IPS-20b (cell line): ENCODE data around the gene NPAS2.

ENCODE experiments used
- H3K27ac ChIP-seq: one replicate; pipeline ENCODE4 v1.5.1; 2013; ENCODE audit warnings: low read length
- H3K27me3 ChIP-seq: 2 replicates; pipeline ENCODE4 v1.6.1; 2013; ENCODE audit warnings: mild to moderate bottlenecking, low read length, inconsistent platforms; ENCODE audit not compliant: insufficient read depth
- H3K36me3 ChIP-seq: 2 replicates; pipeline ENCODE4 v1.6.1; 2013; ENCODE audit warnings: low read depth, mild to moderate bottlenecking, inconsistent platforms, low read length, moderate library complexity; ENCODE audit not compliant: insufficient read depth
- H3K4me1 ChIP-seq: 2 replicates; pipeline ENCODE4 v1.6.1; 2013; ENCODE audit warnings: mild to moderate bottlenecking, control low read depth, inconsistent platforms, low read length, moderate library complexity; ENCODE audit not compliant: insufficient read depth
- H3K4me3 ChIP-seq: 2 replicates; pipeline ENCODE4 v1.5.1; 2013; ENCODE audit warnings: mild to moderate bottlenecking, low read length, inconsistent platforms
- H3K9ac ChIP-seq: 2 replicates; pipeline ENCODE4 v1.6.1; 2013; ENCODE audit warnings: low read depth, mild to moderate bottlenecking, inconsistent platforms, low read length, moderate library complexity
- H3K9me3 ChIP-seq: 2 replicates; pipeline ENCODE4 v1.6.1; 2013; ENCODE audit warnings: mild to moderate bottlenecking, low read depth, low read length, inconsistent platforms; ENCODE audit not compliant: insufficient read depth

Gene NPAS2

GRCh38 chr2:100819370-100820272 is at the start of gene NPAS2:
NPAS2 (plus strand) TSS chr2:100820139; CDS start chr2:100904755, 84,616 bp downstream.
- Histone ChIP-seq H3K4me1 (peaks cover 10% of the 10 kb centered on the region; the same call in 1 of the 2 replicates), H3K9ac (no peak within 1 kb of the TSS; the same call in 1 of the 2 replicates), H3K9me3 (no peaks in the 10 kb centered on the region), H3K27ac (no peak within 1 kb of the TSS), H3K27me3 (peaks cover 77% of the 10 kb centered on the region), H3K36me3 (no peaks in the 10 kb centered on the region), H3K4me3 (peak within 1 kb of the TSS; percentile 69)

GRCh38 chr2:100771125-100771524 is 48.8 kb upstream of the NPAS2 start:
- Histone ChIP-seq H3K9ac (no peak overlapping the region), H3K4me3 (no peak overlapping the region), H3K27me3 (no peaks in the 10 kb centered on the region), H3K4me1 (no peaks in the 10 kb centered on the region), H3K27ac (no peak overlapping the region), H3K36me3 (no peaks in the 10 kb centered on the region), H3K9me3 (no peaks in the 10 kb centered on the region)

- Histone ChIP-seq H3K27ac (no peak overlapping the region), H3K27me3 (no peaks in the 10 kb centered on the region), H3K9me3 (no peaks in the 10 kb centered on the region), H3K9ac (no peak overlapping the region), H3K4me3 (no peak overlapping the region), H3K4me1 (no peaks in the 10 kb centered on the region), H3K36me3 (no peaks in the 10 kb centered on the region)
These were observed 46.4 kb upstream of the NPAS2 start for GRCh38 chr2:100773538-100773937.

- no peaks in the 10 kb centered on the region for H3K27me3 ChIP-seq
- H3K36me3 ChIP-seq: no peaks in the 10 kb centered on the region
- no peak overlapping the region for H3K4me3 ChIP-seq
- no peaks in the 10 kb centered on the region for H3K4me1 ChIP-seq
- no peak overlapping the region for H3K27ac ChIP-seq
- no peaks in the 10 kb centered on the region for H3K9me3 ChIP-seq
- H3K9ac ChIP-seq: no peak overlapping the region
These were observed 43.5 kb upstream of the NPAS2 start for GRCh38 chr2:100776445-100776844.

- Histone ChIP-seq H3K4me1 (peaks cover 9% of the 10 kb centered on the region; the same call in 1 of the 2 replicates), H3K36me3 (no peaks in the 10 kb centered on the region), H3K4me3 (no peak overlapping the region), H3K27me3 (no peaks in the 10 kb centered on the region), H3K9me3 (no peaks in the 10 kb centered on the region), H3K27ac (no peak overlapping the region), H3K9ac (no peak overlapping the region)
These were observed 41.1 kb upstream of the NPAS2 start for GRCh38 chr2:100778637-100779450.

- H3K9ac ChIP-seq: no peak overlapping the region
- H3K27ac ChIP-seq: no peak overlapping the region
- H3K4me3 ChIP-seq: no peak overlapping the region
- H3K36me3 ChIP-seq: no peaks in the 10 kb centered on the region
- peaks cover 9% of the 10 kb centered on the region; the same call in 1 of the 2 replicates for H3K4me1 ChIP-seq
- no peaks in the 10 kb centered on the region for H3K9me3 ChIP-seq
- no peaks in the 10 kb centered on the region for H3K27me3 ChIP-seq
These were observed 40.1 kb upstream of the NPAS2 start for GRCh38 chr2:100779908-100780202.

- Histone ChIP-seq H3K27me3 (no peaks in the 10 kb centered on the region), H3K4me3 (no peak overlapping the region), H3K9ac (no peak overlapping the region), H3K36me3 (no peaks in the 10 kb centered on the region), H3K9me3 (no peaks in the 10 kb centered on the region), H3K27ac (no peak overlapping the region), H3K4me1 (peaks cover 9% of the 10 kb centered on the region; the same call in 1 of the 2 replicates)
These were observed 39.5 kb upstream of the NPAS2 start for GRCh38 chr2:100780203-100781008.

GRCh38 chr2:100781009-100781325 is 39.0 kb upstream of the NPAS2 start:
- Histone ChIP-seq H3K27ac (no peak overlapping the region), H3K9me3 (no peaks in the 10 kb centered on the region), H3K9ac (no peak overlapping the region), H3K27me3 (no peaks in the 10 kb centered on the region), H3K4me3 (no peak overlapping the region), H3K36me3 (no peaks in the 10 kb centered on the region), H3K4me1 (peaks cover 9% of the 10 kb centered on the region; the same call in 1 of the 2 replicates)

- Histone ChIP-seq H3K36me3 (no peaks in the 10 kb centered on the region), H3K27ac (no peak overlapping the region), H3K27me3 (no peaks in the 10 kb centered on the region), H3K4me3 (no peak overlapping the region), H3K4me1 (peaks cover 9% of the 10 kb centered on the region; the same call in 1 of the 2 replicates), H3K9ac (peak overlapping the region; percentile 27; the same call in 1 of the 2 replicates), H3K9me3 (no peaks in the 10 kb centered on the region)
These were observed 38.2 kb upstream of the NPAS2 start for GRCh38 chr2:100781523-100782379.

- Histone ChIP-seq H3K4me1 (peaks cover 9% of the 10 kb centered on the region; the same call in 1 of the 2 replicates), H3K9ac (peak overlapping the region; percentile 27; the same call in 1 of the 2 replicates), H3K27ac (no peak overlapping the region), H3K4me3 (no peak overlapping the region), H3K9me3 (no peaks in the 10 kb centered on the region), H3K27me3 (no peaks in the 10 kb centered on the region), H3K36me3 (no peaks in the 10 kb centered on the region)
These were observed 37.5 kb upstream of the NPAS2 start for GRCh38 chr2:100782380-100782878.
